IMR-90 (cell line): ENCODE data around the gene DUS3L. TPM values are rescaled to one million over a fixed set of nuclear protein-coding genes. Genes with fewer than 3 reads are reported as not detected.

Source experiments
- ATAC-seq: fragments of 200-7000 bp; cut with Tn5 transposase; 2 replicates; pipeline ENCODE4 v1.9.1; 2020; ENCODE audit warnings: low read depth, mild to moderate bottlenecking, moderate library complexity
- BruUV-seq: library from RNA; stranded (reverse); fragments of 400-500 nt; replicated peaks from 2 replicates; lab custom pipeline; 2021; lab: Mats Ljungman, UMichigan
- CTCF ChIA-PET: fragments of 300-600 bp; formaldehyde crosslinking; extraction: SDS; loops from one replicate; lab custom pipeline; 2021; ENCODE audit warnings: antibody characterized with exemption; lab: Yijun Ruan, JAX
- POLR2A ChIA-PET: fragments of 300-600 bp; sonication (Branson Sonifier 250); formaldehyde crosslinking; loops from one replicate; lab custom pipeline; 2022; ENCODE audit warnings: antibody characterized with exemption; ENCODE audit not compliant: unreplicated experiment; lab: Charles Lee
- DNase-seq: peaks from one replicate; pipeline ENCODE4 v3.0.0; 2013
- H2AFZ ChIP-seq: replicated peaks from 2 replicates; pipeline ENCODE3; 2013; ENCODE audit warnings: low read length, mild to moderate bottlenecking; ENCODE audit not compliant: poor library complexity
- H2AK5ac ChIP-seq: 2 replicates; pipeline ENCODE4 v1.6.1; 2013; ENCODE audit warnings: low read depth, low read length, inconsistent platforms
- H2AK9ac ChIP-seq: replicated peaks from 2 replicates; pipeline ENCODE3; 2013; ENCODE audit warnings: mild to moderate bottlenecking, low read depth, low read length, moderate library complexity; ENCODE audit not compliant: poor library complexity
- H2BK120ac ChIP-seq: 2 replicates; pipeline ENCODE4 v1.6.1; 2013; ENCODE audit warnings: low read depth, low read length, inconsistent platforms
- H2BK15ac ChIP-seq: 3 replicates; pipeline ENCODE4 v1.6.1; 2013; ENCODE audit warnings: low read depth, low read length, inconsistent platforms
- H2BK20ac ChIP-seq: 2 replicates; pipeline ENCODE4 v1.6.1; 2013; ENCODE audit warnings: low read depth, mild to moderate bottlenecking, inconsistent platforms, low read length, moderate library complexity
- H2BK5ac ChIP-seq: 2 replicates; pipeline ENCODE4 v1.6.1; 2013; ENCODE audit warnings: mild to moderate bottlenecking, low read depth, low read length, inconsistent platforms; ENCODE audit not compliant: poor library complexity, severe bottlenecking
- H3K14ac ChIP-seq: replicated peaks from 2 replicates; pipeline ENCODE4 v1.6.1; 2013; ENCODE audit warnings: low read depth, low read length, inconsistent platforms
- H3K18ac ChIP-seq: 2 replicates; pipeline ENCODE4 v1.6.1; 2013; ENCODE audit warnings: low read depth, low read length, control low read depth
- H3K23ac ChIP-seq: 2 replicates; pipeline ENCODE4 v1.6.1; 2013; ENCODE audit warnings: low read depth, low read length, inconsistent platforms
- H3K27ac ChIP-seq: 2 replicates; pipeline ENCODE4 v1.5.1; 2013; ENCODE audit warnings: mild to moderate bottlenecking, control low read depth, low read length; ENCODE audit not compliant: insufficient read depth
- H3K27me3 ChIP-seq: 2 replicates; pipeline ENCODE4 v1.6.1; 2013; ENCODE audit warnings: low read length; ENCODE audit not compliant: control insufficient read depth, insufficient read depth
- H3K36me3 ChIP-seq: 2 replicates; pipeline ENCODE4 v1.6.1; 2013; ENCODE audit warnings: low read length, mixed read lengths; ENCODE audit not compliant: control insufficient read depth, insufficient read depth
- H3K4ac ChIP-seq: 2 replicates; pipeline ENCODE4 v1.6.1; 2013; ENCODE audit warnings: low read depth, low read length, inconsistent platforms
- H3K4me1 ChIP-seq: 2 replicates; pipeline ENCODE4 v1.6.1; 2013; ENCODE audit warnings: low read length, mixed read lengths; ENCODE audit not compliant: control insufficient read depth, insufficient read depth
- H3K4me2 ChIP-seq: 2 replicates; pipeline ENCODE4 v1.6.1; 2013; ENCODE audit warnings: low read depth, mild to moderate bottlenecking, control low read depth, low read length, moderate library complexity
- H3K4me3 ChIP-seq: 2 replicates; pipeline ENCODE4 v1.5.1; 2013; ENCODE audit warnings: low read depth, mild to moderate bottlenecking, control low read depth, low read length, moderate library complexity; ENCODE audit not compliant: insufficient read depth
- H3K56ac ChIP-seq: 2 replicates; pipeline ENCODE4 v1.6.1; 2013; ENCODE audit warnings: low read length, inconsistent platforms; ENCODE audit not compliant: insufficient read depth; ENCODE audit errors: extremely low read depth
- H3K79me1 ChIP-seq, 2 experiments: 2 replicates each; pipeline ENCODE4 v1.6.1; 2013; ENCODE audit warnings: low read length in 2 of 2, inconsistent platforms in 1 of 2, low read depth in 1 of 2
- H3K9ac ChIP-seq: 2 replicates; pipeline ENCODE4 v1.6.1; 2013; ENCODE audit warnings: low read depth, low read length, control low read depth
- H3K9me1 ChIP-seq: 2 replicates; pipeline ENCODE4 v1.6.1; 2013; ENCODE audit warnings: low read length, inconsistent platforms; ENCODE audit not compliant: insufficient read depth
- H3K9me3 ChIP-seq: 2 replicates; pipeline ENCODE4 v1.6.1; 2013; ENCODE audit warnings: low read length; ENCODE audit not compliant: control insufficient read depth, insufficient read depth
- H4K20me1 ChIP-seq: 2 replicates; pipeline ENCODE4 v1.6.1; 2013; ENCODE audit warnings: low read length, inconsistent platforms; ENCODE audit not compliant: insufficient read depth
- H4K5ac ChIP-seq: 2 replicates; pipeline ENCODE4 v1.6.1; 2013; ENCODE audit warnings: mild to moderate bottlenecking, low read depth, low read length, control low read depth
- H4K8ac ChIP-seq, 2 experiments: 2 replicates each; pipeline ENCODE4 v1.6.1; 2013; ENCODE audit warnings: low read depth in 2 of 2, low read length in 2 of 2, control low read depth in 1 of 2, inconsistent platforms in 1 of 2
- H4K91ac ChIP-seq: 2 replicates; pipeline ENCODE4 v1.6.1; 2013; ENCODE audit warnings: low read depth, low read length, inconsistent platforms; ENCODE audit not compliant: insufficient read depth
- CHD1 ChIP-seq: IDR thresholded peaks from 2 replicates; pipeline ENCODE4 v1.6.1; 2012; ENCODE audit warnings: low read depth, low read length, improper control_type of control experiment
- MAZ ChIP-seq: IDR thresholded peaks from 2 replicates; pipeline ENCODE4 v1.6.1; 2012; ENCODE audit warnings: low read depth, mild to moderate bottlenecking, low read length, improper control_type of control experiment, moderate library complexity, borderline replicate concordance
- RAD21 ChIP-seq: IDR thresholded peaks from 2 replicates; pipeline ENCODE4 v1.6.1; 2012; ENCODE audit warnings: low read length, improper control_type of control experiment
- RCOR1 ChIP-seq: IDR thresholded peaks from 2 replicates; pipeline ENCODE4 v1.6.1; 2012; ENCODE audit warnings: mild to moderate bottlenecking, low read length, improper control_type of control experiment; ENCODE audit not compliant: insufficient replicate concordance
- WGBS, 2 experiments: methylation state at CpG; one replicate each; pipeline versions ENCODE4 v1.1.5 to v1.1.7; 2013; ENCODE audit warnings: missing lambda C conversion rate in 2 of 2; ENCODE audit not compliant: insufficient read length in 1 of 2; ENCODE audit errors: extremely low coverage in 2 of 2; 5-methylcytosine and 5-hydroxymethylcytosine counted together
- dilution Hi-C: fragments of 300-500 bp; cut with HindIII; formaldehyde crosslinking; loops from one replicate; pipeline ENCODE4 v1.14.3; 2018; ENCODE audit warnings: low sequenced_read_pairs; ENCODE audit not compliant: unreplicated experiment
- in situ Hi-C: fragments of 300-500 bp; cut with MboI; formaldehyde crosslinking; loops from 3 replicates; pipeline ENCODE4 v1.14.3; 2019; ENCODE audit warnings: low sequenced_read_pairs, inconsistent platforms, mixed read lengths
- intact Hi-C: fragments of 100-400 bp; cut with micrococcal nuclease; formaldehyde crosslinking; loops from 2 replicates; pipeline ENCODE4 v1.10.0; 2022
- polyA plus RNA-seq, 3 experiments: library from polyadenylated mRNA; depleted of rRNA; stranded (reverse); fragments of >200 nt; gene quantifications; 2 replicates each; pipeline ENCODE4 v1.2.3, GENCODE V29; 2012; ENCODE audit warnings: low replicate concordance in 1 of 3
- total RNA-seq: library from RNA; depleted of rRNA; stranded (reverse); fragments of >200 nt; gene quantifications from 2 replicates; pipeline ENCODE4 v1.2.3, GENCODE V29; 2012
- TF ChIP-seq, protein P1 (sequence below): fragments of 150-350 bp; IDR thresholded peaks from 2 replicates; pipeline ENCODE4 v1.6.1; 2017; ENCODE audit warnings: mild to moderate bottlenecking, antibody characterized with exemption, low read length, low read depth
- TF ChIP-seq, protein P2 (sequence below): fragments of 150-350 bp; IDR thresholded peaks from 2 replicates; pipeline ENCODE4 v1.6.1; 2016; ENCODE audit warnings: low read depth, mild to moderate bottlenecking, low read length, moderate library complexity, borderline replicate concordance

The DUS3L gene
- total and polyA plus RNA-seq, 2 of the 4 experiments (the other 2 are of a cell fraction), result 12.4 to 21.3 TPM

DNA sequence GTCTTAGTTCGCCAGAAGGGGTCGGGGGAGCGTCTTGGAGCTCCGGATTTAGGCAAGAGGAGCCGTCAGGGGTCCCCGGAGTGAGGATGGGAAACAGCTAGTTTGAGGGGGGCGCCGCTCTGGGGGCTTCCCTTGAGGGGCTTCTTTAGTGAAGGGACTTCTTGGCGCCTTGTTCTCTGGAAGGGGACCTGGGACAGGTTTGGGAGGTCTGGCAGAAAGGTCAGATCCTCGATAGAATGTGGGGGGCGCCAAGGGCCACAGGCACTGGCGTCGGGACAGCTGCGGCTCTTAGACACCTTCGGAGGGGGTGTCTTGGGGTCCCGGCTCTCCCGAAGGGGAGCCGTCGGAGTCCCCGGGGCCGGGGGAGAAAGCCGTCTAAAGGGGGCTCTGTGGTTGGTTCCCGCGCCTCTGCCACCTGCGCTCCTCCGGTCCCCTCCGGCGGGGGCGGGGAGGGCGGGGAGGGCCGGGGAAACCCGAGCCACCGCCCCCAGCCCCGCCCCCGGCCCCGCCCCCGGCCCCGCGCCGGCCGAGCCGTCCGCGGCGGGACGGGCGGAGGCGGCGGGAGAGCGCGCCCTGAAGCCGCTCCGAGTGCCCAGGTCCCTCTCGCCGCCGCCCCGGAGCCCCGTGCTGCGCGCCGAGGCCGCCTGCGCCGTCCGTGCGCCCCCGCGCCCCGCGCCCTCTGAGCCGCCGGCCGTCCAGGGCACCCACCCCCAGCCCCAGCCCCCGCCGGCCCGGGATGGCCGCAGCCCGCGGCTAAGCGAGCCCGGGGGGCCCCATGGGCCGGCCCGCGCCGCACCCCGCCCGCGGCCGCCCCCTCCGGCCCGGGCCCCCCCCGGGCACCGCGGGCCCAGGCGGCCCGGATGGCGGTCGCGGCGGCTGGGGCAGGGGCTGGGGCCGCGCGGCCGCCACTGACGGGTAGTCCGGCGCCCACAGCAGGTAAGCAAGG is 13.8 kb upstream of the DUS3L start, which contains the start of gene NRTN:
NRTN (plus strand) TSS at position 552 of the 946 bp plus-strand sequence. CDS start 19,099 bp downstream, outside the sequence.
- H3K4me1 ChIP-seq, result peaks cover 3% of the 10 kb centered on the region; the same call in 1 of the 2 replicates
- no TSS peak for BruUV-seq
- no peak within 1 kb of the TSS for H2BK5ac ChIP-seq
- no peak within 1 kb of the TSS for H3K56ac ChIP-seq
- H3K4ac ChIP-seq, result no peak within 1 kb of the TSS
- intact Hi-C loops, result loop anchor here (1.0 to 10.0 kb wide), 3 partner anchors 88 to 218 kb away; no protein-coding TSS in a partner anchor
- H2AK5ac ChIP-seq, result no peak within 1 kb of the TSS
- H2AFZ ChIP-seq, result peak within 1 kb of the TSS; percentile 94
- no peaks in the 10 kb centered on the region for H3K9me3 ChIP-seq
- TF ChIP-seq MAZ (no peak), CHD1 (no peak), RCOR1 (no peak), RAD21 (no peak)
- TF ChIP-seq, protein P1, sequence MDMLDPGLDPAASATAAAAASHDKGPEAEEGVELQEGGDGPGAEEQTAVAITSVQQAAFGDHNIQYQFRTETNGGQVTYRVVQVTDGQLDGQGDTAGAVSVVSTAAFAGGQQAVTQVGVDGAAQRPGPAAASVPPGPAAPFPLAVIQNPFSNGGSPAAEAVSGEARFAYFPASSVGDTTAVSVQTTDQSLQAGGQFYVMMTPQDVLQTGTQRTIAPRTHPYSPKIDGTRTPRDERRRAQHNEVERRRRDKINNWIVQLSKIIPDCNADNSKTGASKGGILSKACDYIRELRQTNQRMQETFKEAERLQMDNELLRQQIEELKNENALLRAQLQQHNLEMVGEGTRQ, result no peak
- TF ChIP-seq, protein P2, sequence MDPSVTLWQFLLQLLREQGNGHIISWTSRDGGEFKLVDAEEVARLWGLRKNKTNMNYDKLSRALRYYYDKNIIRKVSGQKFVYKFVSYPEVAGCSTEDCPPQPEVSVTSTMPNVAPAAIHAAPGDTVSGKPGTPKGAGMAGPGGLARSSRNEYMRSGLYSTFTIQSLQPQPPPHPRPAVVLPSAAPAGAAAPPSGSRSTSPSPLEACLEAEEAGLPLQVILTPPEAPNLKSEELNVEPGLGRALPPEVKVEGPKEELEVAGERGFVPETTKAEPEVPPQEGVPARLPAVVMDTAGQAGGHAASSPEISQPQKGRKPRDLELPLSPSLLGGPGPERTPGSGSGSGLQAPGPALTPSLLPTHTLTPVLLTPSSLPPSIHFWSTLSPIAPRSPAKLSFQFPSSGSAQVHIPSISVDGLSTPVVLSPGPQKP, result no peak
- H3K23ac ChIP-seq, result no peak within 1 kb of the TSS
- no peak within 1 kb of the TSS for H3K14ac ChIP-seq
- H4K5ac ChIP-seq, result no peak within 1 kb of the TSS
- H3K4me3 ChIP-seq, result peak within 1 kb of the TSS; percentile 32
- no peak within 1 kb of the TSS for H3K27ac ChIP-seq
- no peak within 1 kb of the TSS for H3K9ac ChIP-seq
- DNase-seq (no peak), ATAC-seq (peak; percentile 9)
- WGBS, 2 experiments, result 0% methylated on average over 1 of the region's 107 CpGs; no CpG with 5 or more reads in 1 of the 2 experiments
- H3K79me1 ChIP-seq, result no peaks in the 10 kb centered on the region
- H4K91ac ChIP-seq, result no peak within 1 kb of the TSS
- H4K8ac ChIP-seq, result no peak within 1 kb of the TSS
- H3K27me3 ChIP-seq, result peaks cover 27% of the 10 kb centered on the region
- ChIA-PET POLR2A (interaction anchor here (0.9 to 1.5 kb wide), 3 partner anchors 23 to 98 kb away, joined by 3 to 4 read pairs (median 3); no protein-coding TSS in a partner anchor), CTCF (interaction anchor here (0.7 to 1.9 kb wide), 22 partner anchors 10 to 322 kb away, joined by 3 to 37 read pairs (median 5); partner anchors contain the start of genes DUS3L, NDUFA11 and VMAC)
- H2AK9ac ChIP-seq, result peak within 1 kb of the TSS; percentile 72
- in situ Hi-C loops, result loop anchor here (5.0 to 10.0 kb wide), 2 partner anchors 88 to 220 kb away; no protein-coding TSS in a partner anchor
- H3K36me3 ChIP-seq, result no peaks in the 10 kb centered on the region
- H2BK20ac ChIP-seq, result no peak within 1 kb of the TSS
- H2BK15ac ChIP-seq, result no peak within 1 kb of the TSS
- no peak within 1 kb of the TSS for H2BK120ac ChIP-seq
- H3K9me1 ChIP-seq, result no peaks in the 10 kb centered on the region
- H3K4me2 ChIP-seq, result peak within 1 kb of the TSS; percentile 18
- no peak within 1 kb of the TSS for H3K18ac ChIP-seq
- dilution Hi-C loops, result no loop called here
- H4K20me1 ChIP-seq, result no peaks in the 10 kb centered on the region
